Keratinocyte (primary cell): ENCODE results near the gene ESR2. TPM values are rescaled to one million over a fixed set of nuclear protein-coding genes. Genes with fewer than 3 reads are reported as not detected.

ENCODE experiments used
- DNase-seq: peaks from one replicate; pipeline ENCODE4 v3.0.0-alpha.2; 2011; ENCODE audit warnings: low read depth, missing footprints, low spot score
- FAIRE-seq: peaks from 2 replicates; lab custom pipeline; 2011; peaks lifted over from hg19 to GRCh38; lab: Jason Lieb, UNC
- H2AFZ ChIP-seq: 2 replicates; pipeline ENCODE4 v1.6.0; 2012; ENCODE audit warnings: low read length, control low read depth, inconsistent platforms; ENCODE audit not compliant: control insufficient read depth
- H3K27ac ChIP-seq: 2 replicates; pipeline ENCODE4 v1.5.1; 2011; ENCODE audit warnings: low read length; ENCODE audit not compliant: control insufficient read depth, insufficient read depth
- H3K27me3 ChIP-seq: 3 replicates; pipeline ENCODE4 v1.6.0; 2011; ENCODE audit warnings: low read length; ENCODE audit not compliant: control insufficient read depth, insufficient read depth; ENCODE audit errors: extremely low read depth
- H3K36me3 ChIP-seq, 2 experiments: 2 replicates in 1 of 2; 3 replicates in 1 of 2; pipeline ENCODE4 v1.5.1; 2011; ENCODE audit warnings: low read length in 2 of 2, mild to moderate bottlenecking in 1 of 2; ENCODE audit not compliant: control insufficient read depth in 2 of 2, insufficient read depth in 2 of 2; ENCODE audit errors: extremely low read depth in 1 of 2
- H3K4me1 ChIP-seq: 3 replicates; pipeline ENCODE4 v1.5.1; 2011; ENCODE audit warnings: low read length; ENCODE audit not compliant: control insufficient read depth, insufficient read depth; ENCODE audit errors: extremely low read depth
- H3K4me2 ChIP-seq: 3 replicates; pipeline ENCODE4 v1.6.0; 2011; ENCODE audit warnings: low read depth, low read length; ENCODE audit not compliant: control insufficient read depth, insufficient read depth; ENCODE audit errors: extremely low read depth
- H3K4me3 ChIP-seq, 3 experiments: fragments of 200-600 bp in 1 of 3; sonication (generic) in 1 of 3; 2 replicates in 2 of 3; 3 replicates in 1 of 3; pipeline ENCODE4 v1.5.1; 2011 to 2016; ENCODE audit warnings: low read length in 3 of 3, mild to moderate bottlenecking in 3 of 3, control low read depth in 2 of 3, inconsistent platforms in 1 of 3, low read depth in 1 of 3, mixed read lengths in 1 of 3, mixed run types in 1 of 3, moderate library complexity in 1 of 3; ENCODE audit not compliant: control insufficient read depth in 2 of 3, insufficient read depth in 2 of 3; ENCODE audit errors: extremely low read depth in 1 of 3
- H3K79me2 ChIP-seq: 2 replicates; pipeline ENCODE4 v1.6.0; 2012; ENCODE audit warnings: low read length; ENCODE audit not compliant: control insufficient read depth, insufficient read depth
- H3K9ac ChIP-seq: 3 replicates; pipeline ENCODE4 v1.6.0; 2011; ENCODE audit warnings: low read length; ENCODE audit not compliant: control insufficient read depth, insufficient read depth; ENCODE audit errors: extremely low read depth
- H3K9me1 ChIP-seq: 3 replicates; pipeline ENCODE4 v1.6.0; 2011; ENCODE audit warnings: low read length; ENCODE audit not compliant: control insufficient read depth, insufficient read depth; ENCODE audit errors: extremely low read depth
- H3K9me3 ChIP-seq: 2 replicates; pipeline ENCODE4 v1.5.1; 2012; ENCODE audit warnings: low read depth, low read length; ENCODE audit not compliant: control insufficient read depth
- H4K20me1 ChIP-seq: 3 replicates; pipeline ENCODE4 v1.6.0; 2011; ENCODE audit warnings: low read length; ENCODE audit not compliant: control insufficient read depth, insufficient read depth; ENCODE audit errors: extremely low read depth
- EZH2 ChIP-seq: IDR thresholded peaks from one replicate; pipeline ENCODE4 v1.6.1; 2012; ENCODE audit warnings: inconsistent platforms, mild to moderate bottlenecking, low read length, moderate library complexity
- dilution Hi-C: fragments of 300-500 bp; cut with MboI; formaldehyde crosslinking; loops from one replicate; pipeline ENCODE4 v1.7.0; 2020; ENCODE audit warnings: low sequenced_read_pairs; ENCODE audit not compliant: extremely low pct_ligation_motif_present
- polyA plus RNA-seq, 5 experiments: library from polyadenylated mRNA; depleted of rRNA in 3 of 5; stranded (reverse) in 3 of 5; stranded (forward) in 1 of 5; unstranded in 1 of 5; fragments of >200 nt; gene quantifications; 1 replicate in 1 of 5; 2 replicates in 3 of 5; 3 replicates in 1 of 5; pipeline versions ENCODE4 v1.2.1 to v1.2.3, GENCODE V29; 2011 to 2012; ENCODE audit warnings: missing spikeins in 2 of 5, low read depth in 1 of 5, low replicate concordance in 1 of 5
- TF ChIP-seq, protein P1 (sequence below), 3 experiments: IDR thresholded peaks in 1 of 3; conservative IDR thresholded peaks in 1 of 3; optimal IDR thresholded peaks in 1 of 3; 2 replicates in 2 of 3; 3 replicates in 1 of 3; pipeline versions ENCODE3 to v1.5.1; 2011; ENCODE audit warnings: low read length in 3 of 3, mild to moderate bottlenecking in 3 of 3, moderate library complexity in 2 of 3, control low read depth in 1 of 3, inconsistent platforms in 1 of 3; ENCODE audit not compliant: insufficient read depth in 2 of 3; ENCODE audit errors: extremely low read depth in 1 of 3

ESR2 gene
- polyA plus RNA-seq, 1 donor (not counting 4 experiments of a cell fraction or from before 2014, with no cell fraction given), result 0.03 TPM

DNA sequence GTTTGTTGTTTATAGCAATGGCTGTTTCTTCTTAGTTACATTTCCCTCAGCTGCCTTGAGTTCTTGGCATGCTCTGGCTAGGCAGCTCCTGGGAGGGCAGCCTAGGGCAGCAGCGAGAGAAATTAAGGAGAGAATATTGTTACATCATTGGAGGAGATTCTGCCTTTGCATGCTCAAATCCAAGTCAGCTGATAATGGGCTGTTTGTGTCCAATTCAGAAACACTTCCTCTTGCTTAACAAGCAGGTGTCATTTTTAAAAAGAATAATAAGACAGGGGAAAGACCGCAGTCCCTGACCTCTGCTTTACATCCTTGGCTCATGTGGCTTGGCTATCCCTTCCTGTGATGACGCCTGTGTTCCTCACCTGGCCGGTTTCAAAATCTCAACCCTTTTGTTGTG is 76.9 kb downstream of the ESR2 start:
- no peak for FAIRE-seq
- DNase-seq, result no peak
- Histone ChIP-seq H3K4me2 (no peak overlapping the region), H3K4me1 (peaks cover 12% of the 10 kb centered on the region), H3K27me3 (no peaks in the 10 kb centered on the region), H3K36me3 (peaks cover 15 to 26% of the 10 kb centered on the region in 2 experiments), H3K27ac (no peak overlapping the region), H3K9me1 (no peaks in the 10 kb centered on the region), H4K20me1 (no peaks in the 10 kb centered on the region), H3K9ac (no peak overlapping the region), H2AFZ (no peak overlapping the region), H3K79me2 (no peaks in the 10 kb centered on the region), H3K9me3 (no peaks in the 10 kb centered on the region), H3K4me3 (no peak overlapping the region)
- dilution Hi-C loops, result no loop called here
- no peak for TF ChIP-seq EZH2
- TF ChIP-seq, protein P1, sequence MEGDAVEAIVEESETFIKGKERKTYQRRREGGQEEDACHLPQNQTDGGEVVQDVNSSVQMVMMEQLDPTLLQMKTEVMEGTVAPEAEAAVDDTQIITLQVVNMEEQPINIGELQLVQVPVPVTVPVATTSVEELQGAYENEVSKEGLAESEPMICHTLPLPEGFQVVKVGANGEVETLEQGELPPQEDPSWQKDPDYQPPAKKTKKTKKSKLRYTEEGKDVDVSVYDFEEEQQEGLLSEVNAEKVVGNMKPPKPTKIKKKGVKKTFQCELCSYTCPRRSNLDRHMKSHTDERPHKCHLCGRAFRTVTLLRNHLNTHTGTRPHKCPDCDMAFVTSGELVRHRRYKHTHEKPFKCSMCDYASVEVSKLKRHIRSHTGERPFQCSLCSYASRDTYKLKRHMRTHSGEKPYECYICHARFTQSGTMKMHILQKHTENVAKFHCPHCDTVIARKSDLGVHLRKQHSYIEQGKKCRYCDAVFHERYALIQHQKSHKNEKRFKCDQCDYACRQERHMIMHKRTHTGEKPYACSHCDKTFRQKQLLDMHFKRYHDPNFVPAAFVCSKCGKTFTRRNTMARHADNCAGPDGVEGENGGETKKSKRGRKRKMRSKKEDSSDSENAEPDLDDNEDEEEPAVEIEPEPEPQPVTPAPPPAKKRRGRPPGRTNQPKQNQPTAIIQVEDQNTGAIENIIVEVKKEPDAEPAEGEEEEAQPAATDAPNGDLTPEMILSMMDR (optimal IDR thresholded peaks at IDR 0.05 in 1 of 3, IDR thresholded peaks at IDR 0.05 in 1 of 3, conservative IDR thresholded peaks at IDR 0.05 in 1 of 3; ENCODE audit: extremely low read depth in 1 of 3, insufficient read depth in 2 of 3, low read length in 3 of 3), result no peak

DNA sequence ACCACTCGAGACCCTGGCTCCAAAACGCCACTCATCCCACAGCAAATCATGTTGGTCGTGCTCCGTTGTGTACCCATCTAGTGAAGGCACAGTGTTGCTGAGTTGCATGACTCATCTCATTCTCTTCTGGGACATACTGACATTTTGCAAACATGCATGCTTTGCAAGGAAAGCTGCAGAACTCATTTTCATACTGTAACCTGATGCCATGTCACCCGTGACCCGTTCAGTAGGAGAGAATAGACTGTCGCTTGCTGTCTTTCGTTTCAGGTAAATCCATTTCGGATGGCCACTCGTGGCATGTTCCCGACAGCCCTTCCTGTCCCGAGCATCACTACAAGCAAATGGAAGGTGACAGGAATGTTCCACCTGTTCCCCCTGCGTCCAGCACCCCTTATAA is 78.2 kb downstream of the ESR2 start:
- Histone ChIP-seq H3K9ac (no peak overlapping the region), H3K27me3 (no peaks in the 10 kb centered on the region), H3K4me2 (no peak overlapping the region), H2AFZ (no peak overlapping the region), H3K27ac (no peak overlapping the region), H4K20me1 (no peaks in the 10 kb centered on the region), H3K9me1 (no peaks in the 10 kb centered on the region), H3K4me3 (no peak overlapping the region), H3K79me2 (no peaks in the 10 kb centered on the region), H3K36me3 (peaks cover 12 to 27% of the 10 kb centered on the region in 2 experiments), H3K9me3 (no peaks in the 10 kb centered on the region), H3K4me1 (peaks cover 12% of the 10 kb centered on the region)
- dilution Hi-C loops, result no loop called here
- no peak for TF ChIP-seq EZH2
- TF ChIP-seq, protein P1 (optimal IDR thresholded peaks at IDR 0.05 in 1 of 3, IDR thresholded peaks at IDR 0.05 in 1 of 3, conservative IDR thresholded peaks at IDR 0.05 in 1 of 3; ENCODE audit: extremely low read depth in 1 of 3, insufficient read depth in 2 of 3, low read length in 3 of 3), result no peak
- DNase-seq, result no peak
- FAIRE-seq, result no peak
